ENCODE results near the gene SCG3.
A peak's percentile ranks its signal among the peaks of the same experiment; 100 is the strongest.

SCG3 gene

DNA sequence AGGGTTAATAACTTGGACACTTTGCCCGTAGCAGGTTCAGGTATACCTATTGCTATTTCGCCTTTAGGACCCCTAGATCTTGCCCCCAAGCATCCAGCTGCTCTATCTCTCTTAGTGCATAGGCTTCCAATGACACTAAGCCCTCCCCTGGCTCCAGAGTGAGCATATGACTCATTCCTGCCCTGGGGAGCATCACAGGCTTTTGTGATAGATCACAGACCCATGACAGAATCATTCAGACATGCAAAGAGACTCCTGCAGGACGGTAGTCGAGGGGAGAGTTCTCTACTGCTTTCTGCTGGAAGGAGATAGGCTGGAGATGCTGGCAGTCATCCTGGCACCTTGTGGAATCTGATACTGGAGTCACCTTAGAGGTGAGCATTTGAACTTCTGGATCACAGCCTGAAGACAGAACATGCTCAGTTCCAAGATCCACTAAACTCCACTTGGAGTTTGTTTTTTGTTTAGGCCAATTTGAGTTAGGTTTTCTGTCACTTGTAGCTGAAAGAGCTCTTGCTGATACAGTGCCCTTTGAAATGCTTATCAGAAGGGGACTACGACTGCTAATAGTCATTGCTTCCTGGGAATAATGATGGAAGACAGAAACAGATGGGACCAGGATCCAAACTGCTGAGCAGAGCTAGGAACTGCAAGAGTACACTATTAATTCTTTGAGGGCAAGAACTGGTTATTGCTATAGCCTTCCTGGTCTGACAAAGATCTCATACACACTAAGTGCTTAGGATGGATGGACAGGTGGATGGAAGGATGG is 45.2 kb downstream of the SCG3 start:
- DNase-seq (ENCODE audit: low read depth in 2 of 2, low spot score in 1 of 2), result peak in 1 of 2 donors; percentile 15

DNA sequence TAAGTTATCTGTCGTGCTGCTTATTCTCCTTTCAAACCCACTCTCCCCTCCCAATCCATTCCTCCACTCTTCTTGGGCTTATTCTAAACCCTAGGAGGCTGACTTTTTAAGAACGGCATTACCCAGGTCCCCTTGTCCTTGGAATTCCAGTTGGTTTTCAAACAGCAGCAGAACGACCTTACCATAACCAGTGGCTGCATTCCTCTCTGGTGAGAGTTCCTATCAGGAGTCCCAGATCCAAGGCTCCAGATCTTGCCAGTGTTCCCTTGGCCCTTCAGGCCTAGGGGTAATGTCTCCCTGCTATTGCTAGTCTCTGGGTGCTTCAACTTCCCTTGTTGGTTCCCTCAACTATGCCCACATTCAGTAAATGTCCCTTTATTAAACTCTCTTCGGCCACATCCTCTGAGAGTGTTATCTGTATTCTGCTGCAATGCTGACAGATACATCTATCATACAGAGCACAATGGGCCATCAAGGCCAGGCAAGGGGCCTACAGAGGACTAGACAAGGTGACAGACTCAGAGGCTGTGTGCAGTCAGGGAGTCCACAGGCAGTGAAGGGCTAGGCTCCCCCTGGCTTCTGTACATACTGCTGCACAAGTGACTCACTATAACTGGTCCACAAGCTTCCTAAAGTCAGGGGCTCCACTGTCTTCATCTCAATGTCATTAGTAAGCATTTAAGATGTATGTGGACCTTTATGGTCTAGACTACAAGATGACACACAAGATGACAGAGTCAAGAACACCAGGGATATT is 46.0 kb downstream of the SCG3 start:
- DNase-seq (ENCODE audit: low read depth in 2 of 2, low spot score in 1 of 2), result no peak

DNA sequence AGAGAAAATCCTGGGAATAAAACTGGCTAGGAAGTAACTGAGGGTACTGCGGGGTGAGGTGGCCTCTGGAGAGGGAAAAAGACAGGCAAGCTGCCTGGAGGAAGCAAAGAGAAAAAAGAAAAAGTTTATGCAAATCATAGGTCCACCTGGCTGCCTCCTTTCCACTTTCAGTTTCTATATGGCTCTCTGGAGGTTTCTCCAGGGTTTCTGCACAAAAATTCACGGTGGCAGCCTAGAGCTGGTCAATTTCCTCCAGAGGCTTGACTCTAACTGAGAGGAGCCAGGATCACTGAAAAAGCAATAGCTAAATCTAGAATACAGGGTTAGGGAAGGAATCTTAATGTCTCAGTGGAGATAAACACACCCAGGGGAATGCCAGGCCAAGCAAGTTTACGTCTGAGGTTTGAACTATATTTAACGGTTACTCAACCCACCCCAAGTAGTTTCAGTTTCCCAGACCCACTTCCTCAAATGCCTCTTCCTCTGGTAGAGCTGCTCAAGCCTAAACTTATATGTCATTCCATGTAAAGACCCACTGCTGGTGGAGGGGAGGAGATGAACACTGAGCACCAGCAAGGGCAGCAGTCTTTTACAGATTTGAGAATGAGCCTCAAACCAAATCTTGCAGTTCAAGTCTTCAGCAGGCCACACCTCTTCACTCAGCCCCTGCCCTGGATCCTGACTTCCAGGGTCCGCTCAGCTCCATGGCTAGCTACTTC is 50.4 kb downstream of the SCG3 start:
- DNase-seq (ENCODE audit: low read depth in 2 of 2, low spot score in 1 of 2), result no peak

DNA sequence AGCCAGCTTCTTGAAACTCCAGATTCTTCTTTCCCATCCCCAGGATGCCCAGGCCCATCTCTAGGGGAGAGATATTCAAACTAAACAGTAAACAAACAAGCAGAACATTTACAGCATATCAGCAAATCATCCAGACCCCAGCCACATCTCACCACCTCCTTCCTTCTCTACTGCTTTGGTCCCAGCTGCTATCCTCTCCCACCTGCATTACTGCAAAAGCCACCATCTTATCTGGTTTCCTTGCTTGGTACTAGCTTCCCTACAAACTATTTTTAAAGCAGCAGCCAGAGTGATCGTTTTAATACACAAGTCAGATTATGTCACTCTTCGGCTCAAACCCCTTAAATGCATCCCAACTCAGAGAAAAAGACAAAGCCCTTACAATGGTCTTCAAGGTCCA is 51.3 kb downstream of the SCG3 start:
- no peak for DNase-seq (ENCODE audit: low read depth in 2 of 2, low spot score in 1 of 2)

DNA sequence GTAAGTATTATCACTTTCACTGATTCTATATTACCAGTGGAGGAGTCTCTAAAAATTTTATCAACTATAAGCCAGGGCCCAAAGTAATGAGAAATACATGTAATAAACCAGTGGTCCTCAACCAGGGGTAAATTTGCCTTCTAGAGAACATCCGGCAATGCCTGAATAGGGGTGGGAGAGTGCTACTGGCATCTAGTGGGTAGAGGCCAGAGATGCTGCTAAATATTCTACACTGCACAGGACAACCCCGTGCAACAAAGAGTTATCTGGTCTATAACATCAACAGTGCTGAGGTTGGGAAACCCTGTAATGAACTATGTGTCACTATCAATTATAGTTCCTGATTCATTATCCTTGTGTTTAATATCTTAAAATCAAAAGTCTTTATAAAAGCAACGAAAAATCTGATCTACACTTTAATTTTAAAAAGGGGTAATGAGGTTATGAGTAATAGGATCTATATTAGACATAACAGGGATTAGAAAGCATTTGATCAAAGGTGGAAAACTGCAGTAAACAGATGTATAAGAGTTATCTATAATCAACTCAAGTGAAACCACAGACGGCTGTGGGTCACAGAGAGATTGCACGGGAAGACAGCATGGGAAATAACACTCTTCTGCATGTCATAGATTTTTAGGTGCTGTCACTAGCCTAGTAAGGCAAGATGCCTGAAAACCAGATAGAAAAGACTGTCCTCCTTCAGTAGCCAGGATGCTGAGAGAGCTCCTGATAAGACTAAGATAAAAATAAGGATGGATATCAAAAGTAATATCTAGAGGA is 54.1 kb downstream of the SCG3 start:
- DNase-seq (ENCODE audit: low read depth in 2 of 2, low spot score in 1 of 2), result no peak

DNA sequence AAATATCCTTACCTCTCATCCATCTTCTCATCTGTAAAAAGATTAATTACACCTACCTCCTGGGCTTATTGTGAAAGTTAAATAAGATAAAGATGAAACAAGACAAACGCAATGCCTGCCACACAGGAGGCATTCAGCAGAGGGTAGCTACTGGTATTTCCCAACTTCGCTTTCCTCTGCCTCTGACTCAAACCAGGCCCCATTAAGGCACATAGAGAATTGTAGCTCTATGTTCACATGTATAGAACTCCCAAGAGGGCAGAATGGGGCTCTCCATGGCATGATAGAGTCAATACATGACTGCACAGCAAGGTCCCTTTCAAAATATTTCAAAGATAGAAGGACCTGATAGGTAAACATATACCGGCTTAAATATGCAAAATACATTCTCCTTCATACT is 54.8 kb downstream of the SCG3 start:
- DNase-seq (ENCODE audit: low read depth in 2 of 2, low spot score in 1 of 2), result no peak

DNA sequence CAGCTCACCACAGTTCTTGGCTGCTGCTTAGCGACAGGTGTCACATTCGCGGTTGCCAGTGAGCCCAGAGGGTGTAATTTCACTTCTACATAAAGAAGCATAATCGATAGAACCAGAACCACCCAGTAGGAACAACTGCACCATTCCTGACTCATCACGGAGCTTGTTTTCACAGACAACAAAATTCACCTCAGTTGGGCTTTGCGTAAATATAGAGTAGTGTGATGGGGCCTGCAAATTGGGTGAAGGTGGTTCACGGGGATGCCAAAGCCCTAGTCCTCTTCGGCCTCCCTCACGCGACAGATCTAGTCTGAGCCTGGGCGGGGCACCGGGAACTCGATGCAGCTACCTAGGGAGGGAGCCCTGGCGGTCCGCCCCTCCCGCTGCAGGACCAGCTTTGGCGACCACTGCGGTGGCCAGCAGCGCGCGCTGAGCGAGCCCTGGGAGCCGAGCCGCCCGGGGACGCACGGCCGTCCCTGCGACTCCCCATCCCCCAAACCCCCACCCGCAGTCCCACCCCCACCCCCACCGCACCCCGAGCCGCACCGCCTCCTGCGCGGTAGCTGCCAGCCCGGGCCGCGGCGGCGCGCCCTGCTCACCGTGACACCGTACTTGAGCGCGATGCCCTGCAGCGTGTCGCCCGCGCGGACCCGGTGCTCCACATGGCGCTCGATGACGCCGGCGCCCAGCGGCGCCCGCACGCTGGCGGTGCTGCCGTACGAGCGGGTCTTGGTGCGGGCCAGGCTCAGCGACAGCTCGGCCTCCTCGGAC is 55.6 kb downstream of the SCG3 start:
- peak in 1 of 2 donors; percentile 27 for DNase-seq (ENCODE audit: low read depth in 2 of 2, low spot score in 1 of 2)

DNA sequence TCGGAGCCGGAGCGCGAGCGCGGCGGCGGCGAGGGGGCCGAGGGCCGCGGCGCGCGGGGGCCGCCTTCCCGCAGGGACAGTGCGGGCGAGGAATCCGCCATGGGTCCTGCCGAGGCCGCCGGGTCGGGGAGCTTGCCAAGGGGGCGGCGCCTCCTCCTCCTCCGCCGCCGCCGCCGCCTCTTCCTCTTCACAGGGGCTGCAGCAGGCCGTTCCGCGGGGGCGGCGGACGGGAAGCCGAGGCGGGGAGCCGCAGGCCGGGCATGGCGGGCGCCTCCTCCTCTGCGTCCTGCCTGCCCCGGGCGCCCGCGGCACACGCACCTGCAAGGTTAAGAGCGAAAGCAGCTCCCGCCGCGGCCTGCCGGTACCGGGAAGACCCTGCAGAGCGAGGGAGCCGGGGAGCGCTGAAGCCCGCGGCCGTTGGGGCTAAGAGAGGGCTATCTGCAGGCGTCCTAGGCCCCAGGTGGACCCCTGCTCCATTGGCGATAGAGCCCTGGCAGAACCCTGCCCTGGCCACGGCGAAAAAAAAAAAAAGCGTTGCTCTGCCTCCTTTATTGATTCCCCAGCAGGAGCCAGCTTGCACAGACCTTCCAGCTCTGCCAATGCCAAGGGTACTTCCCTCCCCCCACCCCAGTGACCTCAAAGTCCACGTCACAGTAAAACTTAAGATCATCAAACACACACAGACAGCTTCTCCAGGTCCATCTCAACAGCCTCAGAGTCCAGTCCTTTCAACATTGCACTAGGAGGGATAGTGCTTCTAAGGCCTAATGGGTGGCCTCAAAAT is 56.4 kb downstream of the SCG3 start, which contains the start of gene LYSMD2:
LYSMD2 (minus strand) TSS at position 134 of the 784 bp plus-strand sequence; CDS start at position 101, 33 bp downstream.
- peak in 1 of 2 donors; percentile 52 for DNase-seq (ENCODE audit: low read depth in 2 of 2, low spot score in 1 of 2)

DNA sequence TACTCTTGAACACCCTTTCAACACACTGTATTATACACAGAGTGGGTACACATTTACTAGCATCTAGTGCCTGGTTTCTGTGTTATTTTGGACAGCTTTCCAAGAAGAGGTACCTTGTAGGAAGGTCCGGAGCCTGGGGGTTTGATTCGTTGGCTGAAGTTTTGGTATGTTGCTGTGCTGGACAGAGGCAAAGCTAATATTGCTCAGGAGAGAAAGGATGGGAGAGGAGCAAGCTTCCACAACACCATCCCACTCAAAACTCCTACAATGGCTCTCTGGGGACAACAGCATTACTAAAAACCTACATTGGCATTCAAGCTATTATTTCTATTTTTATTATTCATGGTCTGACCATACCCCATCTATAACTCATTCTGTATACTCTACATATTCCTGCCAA is 57.2 kb downstream of the SCG3 start:
- no peak for DNase-seq (ENCODE audit: low read depth in 2 of 2, low spot score in 1 of 2)

DNA sequence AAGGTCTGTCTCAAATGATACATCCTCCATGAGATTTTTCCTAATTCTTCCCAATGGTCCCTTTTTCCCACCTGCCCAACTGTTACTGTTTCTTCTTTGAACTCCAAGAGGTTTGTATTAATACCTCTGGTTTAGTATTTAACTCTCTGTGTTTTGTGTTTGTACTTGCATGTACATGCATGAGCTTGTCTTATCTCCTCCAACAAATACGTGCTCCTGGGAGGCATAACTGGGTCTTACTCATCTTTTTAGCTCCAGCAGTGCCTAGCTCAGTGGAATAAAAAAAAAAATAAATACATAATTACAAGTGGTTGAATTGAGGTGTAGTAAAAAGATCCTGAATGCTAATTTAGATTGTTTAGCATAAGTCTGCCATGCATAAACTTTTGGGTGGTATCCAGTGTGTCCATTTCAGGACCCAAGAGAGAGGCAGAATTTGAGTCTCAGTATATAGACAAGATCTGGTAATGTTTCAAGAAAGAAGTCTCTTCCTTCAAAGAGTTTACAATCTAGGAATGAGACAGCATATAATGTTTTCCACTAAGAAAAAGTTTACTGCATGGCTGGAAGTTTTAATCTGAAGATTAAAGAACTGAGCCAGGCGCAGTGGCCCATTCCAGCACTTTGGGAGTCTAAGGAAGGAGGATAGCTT is 57.9 kb downstream of the SCG3 start:
- no peak for DNase-seq (ENCODE audit: low read depth in 2 of 2, low spot score in 1 of 2)

DNA sequence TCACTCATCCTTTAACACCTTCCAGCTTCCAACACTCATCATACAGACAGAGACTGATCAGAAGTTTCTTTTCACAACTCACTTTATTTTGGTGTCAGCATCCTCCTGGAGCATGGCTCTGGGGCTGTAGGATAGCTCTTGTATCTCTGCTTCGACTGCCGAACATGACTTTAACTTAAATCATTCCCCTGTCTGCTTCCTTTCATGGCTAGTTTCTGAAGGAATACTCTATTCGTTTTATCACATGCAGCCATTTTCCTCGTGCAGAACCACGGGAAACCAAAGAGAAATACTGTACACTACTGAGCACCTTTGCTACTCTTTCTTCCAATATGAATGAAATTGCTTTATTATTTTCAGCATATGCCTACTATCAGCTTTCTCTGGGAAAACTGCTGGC is 68.0 kb downstream of the SCG3 start:
- DNase-seq (ENCODE audit: low read depth in 2 of 2, low spot score in 1 of 2), result no peak

DNA sequence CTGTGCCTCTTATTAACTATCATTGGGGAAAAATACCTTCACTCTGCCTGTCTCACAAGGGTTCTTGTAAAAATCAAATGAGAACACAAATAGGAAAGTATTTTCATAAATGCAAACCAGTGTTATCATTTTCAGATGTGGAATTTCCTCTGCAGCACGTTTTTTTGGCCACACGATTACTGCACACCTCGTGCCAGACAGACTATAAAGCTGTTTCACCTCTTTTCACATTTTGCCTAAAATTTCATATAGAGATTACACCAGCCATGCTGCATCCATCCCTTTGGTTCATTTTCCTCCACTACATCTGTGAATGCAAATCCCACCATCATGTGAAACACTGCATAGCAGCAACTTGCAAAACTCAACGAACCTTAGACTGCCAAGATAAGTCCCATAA is 68.9 kb downstream of the SCG3 start:
- DNase-seq (ENCODE audit: low read depth in 2 of 2, low spot score in 1 of 2), result no peak

DNA sequence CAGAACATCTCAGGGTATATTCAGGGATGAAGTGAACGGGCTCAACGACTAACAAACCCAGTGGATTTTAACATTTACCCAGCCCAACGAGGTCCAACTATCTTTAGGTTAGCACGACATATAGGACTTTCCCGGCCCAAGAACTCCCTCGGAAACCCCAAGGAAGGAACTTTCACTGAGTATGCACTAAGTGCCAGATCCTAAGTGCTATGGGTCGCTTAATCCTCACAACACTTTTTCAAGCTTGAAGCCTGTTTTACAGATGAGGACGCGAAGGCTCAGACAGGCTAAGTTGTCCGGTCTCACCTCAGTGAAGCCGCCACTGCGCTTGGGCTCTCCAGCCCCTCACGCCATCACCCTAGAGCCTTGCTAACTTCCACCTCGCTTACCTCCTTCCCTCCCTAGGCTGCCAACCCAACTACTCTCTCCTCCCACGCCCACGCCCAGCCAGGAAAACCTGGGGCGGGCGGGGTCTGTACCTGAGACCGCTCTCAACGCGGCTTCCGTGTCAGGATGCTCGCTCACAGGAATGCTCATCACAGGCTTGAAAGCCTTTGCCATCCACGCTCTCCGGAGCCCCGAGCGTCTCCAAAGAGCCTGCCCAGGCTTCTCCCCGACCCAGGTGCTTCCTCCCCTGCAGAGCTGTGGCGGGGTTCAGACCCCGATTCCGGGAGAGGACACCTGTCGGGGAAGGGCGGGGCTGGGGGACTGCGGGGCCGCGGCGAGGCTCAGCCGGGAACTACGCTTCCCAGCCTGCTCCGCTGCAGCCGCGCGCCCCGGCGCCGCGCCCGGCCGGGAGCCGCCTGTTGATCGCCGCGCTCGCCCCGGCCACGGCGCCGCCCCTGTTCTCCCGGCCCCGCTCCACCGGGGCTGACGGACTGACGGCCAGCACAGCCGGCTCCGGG is 69.7 kb downstream of the SCG3 start, which contains the start of gene TMOD2:
TMOD2 (plus strand) TSS at position 806 of the 905 bp plus-strand sequence. CDS start 14,845 bp downstream, outside the sequence.
- peak in 1 of 2 donors; percentile 13 for DNase-seq (ENCODE audit: low read depth in 2 of 2, low spot score in 1 of 2)

DNA sequence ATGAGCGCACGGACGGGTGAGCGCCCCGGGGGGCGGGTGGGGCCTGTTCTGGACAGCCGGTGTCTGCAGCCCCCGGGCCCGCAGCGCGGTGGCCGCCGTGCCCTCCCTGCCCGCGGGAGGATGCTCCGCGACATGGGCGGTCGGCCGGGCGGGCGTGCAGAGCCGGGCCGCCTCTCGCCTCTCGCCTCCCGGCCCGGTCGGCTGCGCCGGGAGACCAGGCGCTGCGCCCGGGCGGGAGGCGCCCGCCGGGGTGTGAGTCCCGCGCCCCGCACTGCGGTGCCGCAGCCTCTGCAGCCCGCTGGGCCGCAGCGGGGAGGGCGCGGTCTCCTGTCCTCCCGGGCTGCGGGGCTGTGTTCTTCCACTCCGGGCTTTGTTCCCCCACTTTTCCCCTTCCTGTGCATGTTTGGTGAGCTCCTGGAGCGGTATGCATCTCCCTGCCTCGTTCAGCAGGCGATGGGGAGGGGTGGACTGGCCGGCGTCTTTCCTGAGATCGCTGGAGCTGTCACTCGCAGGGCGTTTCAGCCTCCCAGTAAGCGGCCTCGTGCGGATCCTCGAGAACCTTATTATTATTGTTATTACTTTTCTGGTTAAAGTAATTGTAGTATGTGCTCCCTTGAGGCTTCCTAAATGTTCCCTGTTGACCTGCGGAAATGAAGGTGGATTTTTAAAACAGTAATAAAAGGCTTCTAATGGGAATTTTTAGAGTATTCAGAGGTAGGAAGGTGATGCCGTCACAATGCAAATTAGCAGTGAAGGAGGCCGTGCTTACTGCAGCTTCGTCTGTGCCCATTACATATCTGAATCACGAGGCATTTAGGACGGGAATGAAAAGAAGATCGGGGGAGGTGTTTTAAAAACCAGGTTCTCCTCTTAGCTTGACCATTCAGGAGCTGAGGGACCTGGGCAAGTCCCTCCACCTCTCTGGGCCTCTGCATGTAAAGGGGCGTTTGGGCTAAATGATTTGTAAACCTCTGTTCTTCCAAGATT is 70.7 kb downstream of the SCG3 start:
- no peak for DNase-seq (ENCODE audit: low read depth in 2 of 2, low spot score in 1 of 2)

DNA sequence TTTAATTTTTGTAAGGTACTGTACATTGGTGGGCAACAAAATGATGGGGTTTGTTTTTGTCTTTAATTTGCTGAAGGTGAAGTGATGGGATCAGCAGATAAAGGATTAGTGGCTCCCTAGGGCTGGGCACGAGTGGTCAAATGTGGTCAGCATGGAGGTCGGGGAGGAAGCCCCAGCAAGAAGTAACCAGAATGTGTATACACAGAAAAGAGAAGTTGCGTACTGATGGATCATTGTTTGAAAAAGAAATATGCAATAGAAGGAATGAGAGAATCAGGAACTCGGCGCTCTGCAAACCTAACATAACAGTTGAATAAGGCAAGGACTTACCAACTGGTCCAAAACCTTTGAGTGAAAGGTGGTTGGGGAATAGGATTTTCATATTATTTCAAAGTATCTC is 71.6 kb downstream of the SCG3 start:
- no peak for DNase-seq (ENCODE audit: low read depth in 2 of 2, low spot score in 1 of 2)

DNA sequence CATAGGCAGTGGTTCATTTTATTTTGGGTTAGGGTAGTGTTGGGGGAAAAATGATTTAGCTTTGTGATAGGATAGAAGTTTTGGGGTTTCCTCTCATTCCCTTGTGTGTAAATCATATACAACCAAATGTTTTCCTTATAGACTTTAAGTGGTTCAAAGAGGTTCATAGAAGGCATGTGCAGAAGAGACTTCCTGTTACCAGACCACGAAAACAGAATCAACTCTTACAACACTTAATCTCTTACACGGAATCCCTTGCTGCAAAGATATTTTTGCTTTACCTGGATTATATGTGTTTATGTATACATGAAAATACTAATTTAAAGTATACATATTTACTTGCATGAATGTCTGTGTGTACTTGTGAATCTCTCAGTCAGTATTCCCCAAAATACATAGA is 73.0 kb downstream of the SCG3 start:
- DNase-seq (ENCODE audit: low read depth in 2 of 2, low spot score in 1 of 2), result no peak

DNA sequence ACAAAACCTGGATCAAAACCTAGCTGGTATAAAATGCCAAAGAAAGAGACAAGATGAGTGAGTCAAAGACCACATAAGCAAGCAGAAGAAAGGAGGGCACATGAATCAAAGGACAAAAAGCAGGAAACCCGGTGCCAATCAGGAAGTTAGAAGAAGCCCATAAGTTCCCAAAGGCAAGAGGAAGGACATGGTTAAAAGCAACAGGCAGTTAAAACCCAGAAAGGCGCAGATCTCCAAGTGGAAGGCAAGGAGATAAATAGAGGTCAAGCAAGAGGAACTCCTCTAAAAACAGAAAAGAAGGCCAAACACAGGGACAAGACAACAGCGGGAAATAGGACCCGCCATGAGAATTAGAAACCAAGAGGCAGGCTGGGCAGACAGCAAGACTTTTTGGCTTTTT is 74.5 kb downstream of the SCG3 start:
- no peak for DNase-seq (ENCODE audit: low read depth in 2 of 2, low spot score in 1 of 2)
